NCI-H2107 (cell line): ENCODE data around the gene IST1.

ENCODE experiments used
- DNase-seq: peaks from one replicate; lab custom pipeline; 2025; lab: John Stamatoyannopoulos, UW

Gene IST1

GRCh38 chr16:71919035-71919434 is 23.7 kb downstream of the IST1 start:
- no peak for DNase-seq

DNA sequence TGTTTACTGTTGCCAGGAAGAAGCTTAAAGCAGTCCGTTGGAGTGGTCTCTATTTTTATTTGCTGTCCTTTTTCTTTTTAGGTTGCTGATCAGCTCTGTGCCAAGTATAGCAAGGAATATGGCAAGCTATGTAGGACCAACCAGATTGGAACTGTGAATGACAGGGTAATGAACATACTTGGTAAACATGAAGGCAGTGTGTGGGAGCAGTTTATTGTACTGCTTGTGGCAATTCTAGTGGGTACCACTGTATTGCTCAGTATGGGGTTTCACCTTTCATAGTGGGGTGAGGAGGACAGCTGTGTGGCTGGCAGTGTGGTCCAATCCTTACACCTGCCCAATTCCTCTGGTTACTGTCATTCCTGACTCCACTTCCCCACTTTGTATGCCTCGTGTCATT is 25.3 kb downstream of the IST1 start:
- no peak for DNase-seq

DNA sequence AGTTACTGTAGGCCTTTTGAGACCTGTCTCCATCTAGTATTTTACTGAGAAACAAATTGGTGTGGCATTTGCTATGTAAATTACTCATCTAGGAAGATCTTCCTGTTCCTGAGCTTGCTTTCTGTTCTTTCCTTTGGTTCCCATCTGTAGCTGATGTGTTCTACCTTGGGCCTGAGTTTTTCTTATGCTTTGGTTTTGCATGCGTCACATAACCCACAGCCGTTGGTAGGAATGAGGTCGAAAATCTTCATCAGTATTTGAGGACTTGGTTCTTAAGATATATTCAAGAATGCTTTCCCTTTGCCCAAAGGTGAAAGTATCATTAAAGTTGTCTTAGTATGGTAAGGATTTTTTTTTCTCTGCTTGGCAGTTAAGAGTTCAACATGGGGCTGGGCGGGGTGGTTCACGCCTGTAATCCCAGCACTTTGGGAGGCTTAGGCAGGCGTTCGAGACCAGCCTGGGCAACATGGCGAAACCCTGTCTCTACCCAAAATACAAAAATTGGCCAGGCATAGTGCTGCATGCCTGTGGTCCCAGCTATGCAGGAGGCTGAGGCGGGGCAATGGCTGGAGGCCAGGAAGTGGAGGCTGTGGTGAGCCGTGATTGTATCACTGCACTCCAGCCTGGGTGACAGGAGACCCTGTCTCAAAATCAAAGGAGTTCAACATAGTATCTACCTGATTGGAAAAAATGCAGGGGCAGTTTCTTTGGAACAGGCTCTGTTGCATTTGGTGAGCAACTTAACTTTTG is 28.8 kb downstream of the IST1 start:
- DNase-seq, result no peak

DNA sequence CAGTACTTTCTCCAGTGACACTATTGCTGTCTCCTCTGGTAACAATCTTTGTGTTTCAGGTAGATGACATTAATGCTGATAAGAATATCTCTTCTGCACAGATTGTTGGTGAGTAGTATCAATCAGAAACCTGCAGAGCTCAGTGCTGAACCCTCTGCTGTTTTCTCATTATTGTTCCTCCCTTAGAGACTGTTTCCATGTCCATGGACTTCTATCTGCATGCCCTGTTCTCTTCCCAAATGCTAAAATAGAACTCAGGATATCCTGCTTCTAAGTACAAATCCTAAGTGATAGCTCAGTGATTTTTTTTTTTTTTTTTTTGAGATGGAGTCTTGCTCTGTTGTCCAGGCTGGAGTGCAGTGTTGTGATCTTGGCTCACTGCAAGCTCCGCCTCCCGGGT is 29.4 kb downstream of the IST1 start:
- no peak for DNase-seq

- DNase-seq, result no peak
Measured at GRCh38 chr16:71927383-71927782, 32.1 kb downstream of the IST1 start.

DNA sequence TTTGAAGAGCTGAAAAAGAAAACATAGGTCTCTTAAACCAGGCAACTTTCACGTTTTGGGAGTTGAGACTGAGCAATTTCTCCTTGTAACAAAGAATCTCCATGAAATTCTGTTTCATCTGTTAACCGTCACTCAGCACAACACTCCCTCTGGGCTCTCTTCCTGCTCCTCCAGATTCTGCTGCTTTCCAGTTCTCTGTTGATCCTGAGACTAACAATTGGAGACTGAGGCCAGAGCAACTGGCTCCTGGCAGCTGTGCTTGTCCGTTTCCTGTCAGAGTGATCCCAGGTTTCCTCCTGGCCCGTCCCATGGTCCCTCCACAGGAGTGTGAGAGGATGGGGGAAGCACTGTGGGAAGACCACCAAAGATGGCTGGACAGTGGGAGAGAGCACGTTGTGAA is 32.5 kb downstream of the IST1 start:
- DNase-seq, result no peak

DNA sequence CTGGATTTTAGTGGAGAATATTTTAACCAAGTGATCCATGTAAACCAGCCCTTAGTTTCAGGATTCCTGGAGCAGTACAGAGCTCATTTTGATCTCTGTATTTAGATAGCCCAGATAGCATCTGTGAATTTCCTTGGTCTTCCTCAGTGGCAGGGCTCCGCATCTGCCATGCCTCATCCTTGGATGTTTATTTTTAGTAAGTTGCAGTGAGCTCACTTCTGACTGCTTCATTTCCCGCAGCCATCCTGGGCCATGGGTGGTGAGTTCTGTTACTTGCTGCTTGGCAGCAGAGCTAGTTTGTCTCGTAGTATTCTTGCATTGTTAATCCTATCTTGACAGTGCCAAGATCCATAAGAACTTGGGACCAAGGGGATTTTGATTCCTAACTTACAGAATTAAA is 33.7 kb downstream of the IST1 start:
- DNase-seq, result no peak

GRCh38 chr16:71930013-71930563 is 34.8 kb downstream of the IST1 start:
- DNase-seq, result no peak

GRCh38 chr16:71931001-71931400 is 35.7 kb downstream of the IST1 start:
- no peak for DNase-seq

DNA sequence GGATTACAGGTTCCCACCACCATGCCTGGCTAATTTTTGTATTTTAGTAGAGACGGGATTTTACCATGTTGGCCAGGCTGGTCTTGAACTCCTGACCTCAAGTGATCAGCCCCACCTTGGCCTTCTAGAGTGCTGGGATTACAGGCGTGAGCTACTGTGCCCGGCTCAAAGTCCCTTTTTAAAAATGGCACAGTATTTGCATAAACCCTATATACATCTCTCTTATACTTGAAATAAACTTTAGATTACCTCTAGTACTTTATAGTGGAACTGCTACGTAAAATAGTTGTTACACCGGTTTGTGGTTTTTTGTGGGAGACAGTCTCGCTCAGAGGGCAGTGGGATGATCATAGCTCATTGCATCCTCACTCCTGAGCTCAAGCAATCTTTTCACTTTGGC is 36.3 kb downstream of the IST1 start:
- DNase-seq, result no peak

DNA sequence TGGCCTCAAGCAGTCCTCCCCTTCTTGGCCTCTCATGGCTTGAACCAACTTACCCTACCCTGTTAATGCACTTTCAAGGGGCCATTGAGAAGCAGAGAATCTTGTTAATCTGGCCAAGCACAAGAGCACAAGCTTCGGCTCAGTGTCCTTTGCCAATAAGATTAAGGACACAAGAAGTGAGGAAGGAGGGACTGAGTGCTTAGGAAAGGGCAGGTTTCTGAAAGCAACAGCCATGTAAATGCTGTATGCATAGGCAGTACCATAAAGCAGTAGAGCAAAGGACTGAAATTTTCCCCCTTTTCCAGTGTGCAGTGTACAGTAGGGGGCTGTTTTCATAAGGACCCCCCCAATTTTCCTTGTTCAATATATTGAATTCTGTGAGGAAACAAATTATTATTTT is 37.7 kb downstream of the IST1 start:
- DNase-seq, result no peak

DNA sequence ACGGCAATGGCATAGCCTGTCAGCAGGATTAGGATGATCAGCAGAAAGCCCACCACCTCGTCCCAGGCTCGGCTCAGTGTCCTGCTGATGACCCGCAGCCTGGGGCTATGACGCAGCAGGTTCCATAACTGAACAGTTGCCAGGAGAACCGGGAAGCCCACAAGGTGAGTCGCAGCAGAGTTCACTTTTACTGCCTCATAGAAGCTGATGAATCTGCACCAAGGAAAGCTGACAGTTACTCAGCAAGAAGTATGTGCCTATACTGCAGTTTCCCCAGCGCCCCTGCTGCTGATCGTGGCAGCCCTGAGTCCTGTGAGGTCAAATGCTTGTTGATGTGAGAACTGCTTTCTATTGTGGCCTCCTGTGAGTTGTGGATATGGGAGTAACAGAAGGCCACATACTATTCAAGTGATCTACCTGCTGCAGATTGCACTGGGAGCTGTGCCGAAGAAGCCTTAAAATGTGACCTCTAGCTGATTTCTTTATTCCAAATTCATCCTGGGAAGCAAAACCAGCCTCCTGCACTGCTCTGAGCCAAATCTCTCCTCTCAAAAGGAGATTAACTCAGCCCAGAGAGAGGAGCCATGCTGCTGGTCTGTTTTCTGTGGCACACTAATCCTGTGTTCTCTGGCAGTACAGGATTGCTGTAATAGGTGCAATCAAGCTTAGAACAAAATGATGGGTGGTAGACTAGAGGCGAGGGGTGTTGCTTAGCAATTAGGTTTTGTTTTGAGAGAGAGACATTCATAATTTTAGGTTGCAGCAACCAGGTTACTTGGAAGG is 38.8 kb downstream of the IST1 start:
- DNase-seq, result no peak

GRCh38 chr16:71937868-71938510 is 42.7 kb downstream of the IST1 start:
- DNase-seq, result no peak

DNA sequence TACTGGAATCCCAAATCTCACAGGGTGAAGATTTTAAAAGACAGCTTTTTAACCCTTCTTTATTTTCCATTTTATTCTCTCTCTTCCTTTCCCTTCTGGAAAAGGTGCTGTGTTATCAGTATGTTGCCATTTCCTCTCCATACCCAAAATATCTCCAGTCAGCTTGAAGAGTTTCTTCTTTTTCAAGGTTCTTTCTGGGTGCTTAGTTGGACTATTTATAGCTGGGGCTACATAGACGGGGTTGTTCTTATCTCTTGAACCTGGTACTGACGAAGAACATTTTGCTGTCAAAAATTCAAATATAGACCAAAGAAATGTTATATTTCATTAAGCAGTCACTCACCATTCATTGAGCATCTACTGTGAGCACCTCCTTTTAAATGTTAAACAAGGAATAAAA is 48.6 kb downstream of the IST1 start:
- DNase-seq, result no peak

DNA sequence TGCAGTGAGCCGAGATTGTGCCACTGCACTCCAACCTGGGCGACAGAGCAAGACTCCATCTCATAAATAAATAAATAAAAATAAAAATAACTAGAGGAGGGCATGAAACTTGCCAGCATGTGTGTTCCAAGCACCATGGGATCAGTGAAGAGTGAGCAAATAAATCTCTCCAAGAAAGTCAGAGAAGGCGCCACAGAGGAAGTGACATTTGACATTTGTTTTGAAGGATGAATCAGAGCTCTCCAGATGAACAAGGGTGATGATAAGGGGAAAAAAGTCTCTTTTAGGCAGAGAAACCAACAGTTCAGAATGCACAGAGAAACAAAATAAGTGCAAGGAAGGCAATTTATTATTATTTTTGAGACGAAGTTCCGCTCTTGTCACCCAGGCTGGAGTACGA is 50.3 kb downstream of the IST1 start:
- no peak for DNase-seq

DNA sequence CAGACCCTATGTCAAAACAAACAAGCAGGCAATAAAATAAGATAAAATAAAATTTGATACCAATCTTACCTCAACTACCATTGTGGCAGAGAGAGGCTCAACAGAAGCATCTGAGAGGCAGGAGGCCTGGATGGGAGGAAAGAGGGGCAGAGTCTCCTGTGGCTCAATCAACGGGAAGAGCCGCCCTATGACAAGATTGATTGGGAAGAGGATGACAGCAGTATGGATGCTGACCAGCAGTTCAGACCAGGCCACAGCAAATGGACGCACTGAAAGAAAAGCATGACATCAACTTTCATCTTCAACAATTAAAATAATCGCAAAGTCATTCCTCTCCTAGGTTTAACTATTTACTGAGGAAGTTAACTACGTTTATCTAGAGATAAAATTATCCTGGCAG is 57.5 kb downstream of the IST1 start:
- no peak for DNase-seq

GRCh38 chr16:71954180-71954579 is 58.8 kb downstream of the IST1 start:
- no peak for DNase-seq

DNA sequence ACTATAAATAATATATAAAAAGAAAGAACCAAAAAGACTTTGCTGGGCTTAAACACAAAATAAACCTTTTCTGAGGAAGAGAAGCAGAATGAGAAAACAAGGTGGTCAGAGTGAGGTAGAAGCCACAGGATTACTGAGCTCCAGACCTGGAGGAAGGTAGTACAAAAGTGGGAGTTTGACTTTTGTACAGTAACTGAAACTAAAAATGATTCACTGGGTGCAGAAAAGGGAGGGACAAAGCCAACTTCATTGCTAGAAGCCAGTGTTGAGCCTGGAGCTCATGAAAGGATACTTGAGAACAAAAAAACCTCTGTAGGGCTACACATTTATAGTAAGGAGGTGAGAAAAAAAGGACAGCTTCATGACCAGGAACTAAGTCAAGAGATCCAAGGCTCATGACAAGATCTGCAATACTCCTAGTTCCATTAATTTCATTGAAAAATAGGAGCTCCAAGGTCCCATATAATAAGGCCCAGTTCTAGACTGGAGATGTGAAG is 59.4 kb downstream of the IST1 start:
- DNase-seq, result no peak

DNA sequence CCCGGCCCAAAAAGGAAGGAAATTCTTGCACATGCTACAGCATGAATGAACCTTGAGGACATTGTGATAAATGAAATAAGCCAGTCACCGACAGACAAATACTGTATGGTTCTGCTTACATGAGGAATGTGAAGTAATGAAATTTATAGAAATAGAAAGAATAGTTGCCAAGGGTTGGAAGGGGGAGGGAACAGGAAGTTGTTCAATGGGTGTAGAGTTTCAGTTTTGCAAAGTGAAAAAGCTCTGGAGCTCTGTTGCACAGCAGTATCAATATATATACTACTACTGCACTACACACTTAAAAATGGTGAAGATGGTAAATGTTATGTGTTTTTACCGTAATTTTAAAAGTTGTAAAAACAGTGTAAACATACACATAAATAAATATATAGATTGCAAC is 61.2 kb downstream of the IST1 start:
- no peak for DNase-seq

- peak; percentile 63 for DNase-seq
Measured at GRCh38 chr16:71961066-71962039, 66.0 kb downstream of the IST1 start.

GRCh38 chr16:71963125-71963875 is 68.0 kb downstream of the IST1 start:
- no peak for DNase-seq
